ENCODE results near the gene ALG1L2.
"Not testable (repeated sequence)": the region's sequence is repeated elsewhere in the genome, so short reads cannot be mapped to it uniquely, and the experiment has no call there.

ALG1L2 gene

GRCh38 chr3:130111185-130111864 is 29.7 kb downstream of the ALG1L2 start:
- peak overlapping the region; percentile 78 for H3K4me3 ChIP-seq (ENCODE audit: low read depth, low read length)
- TF ChIP-seq CTCF (conservative IDR thresholded peaks at IDR 0.05; ENCODE audit: low read depth, low read length), result no peak
- peak; percentile 99 for DNase-seq (ENCODE audit: low read depth)

GRCh38 chr3:130111865-130112747 is 30.5 kb downstream of the ALG1L2 start:
- peak; percentile 97 for DNase-seq (ENCODE audit: low read depth)

DNA sequence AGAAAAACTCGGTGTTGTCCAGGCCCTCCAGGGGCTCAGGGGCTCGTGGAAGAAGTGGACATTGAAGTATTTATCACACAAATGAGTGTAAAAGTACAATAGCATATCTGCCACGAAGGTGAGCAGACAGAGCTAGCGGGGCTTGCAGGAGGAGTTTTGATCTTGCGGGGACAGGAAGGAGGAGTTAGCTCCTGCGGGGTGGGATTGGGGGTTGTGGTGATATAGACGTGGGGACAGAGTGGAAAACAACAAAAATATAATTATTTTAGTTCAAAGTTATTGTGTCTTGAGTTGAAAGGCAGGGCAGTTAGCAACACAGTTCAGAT is 31.1 kb downstream of the ALG1L2 start:
- peak overlapping the region; percentile 60 for H3K4me3 ChIP-seq (ENCODE audit: low read depth, low read length)
- not testable (repeated sequence) for DNase-seq (ENCODE audit: low read depth)

More at GRCh38 chr3:130111865-130112747, 30.5 kb downstream of the ALG1L2 start:
- peak overlapping the region; percentile 60 for H3K4me3 ChIP-seq (ENCODE audit: low read depth, low read length)

DNA sequence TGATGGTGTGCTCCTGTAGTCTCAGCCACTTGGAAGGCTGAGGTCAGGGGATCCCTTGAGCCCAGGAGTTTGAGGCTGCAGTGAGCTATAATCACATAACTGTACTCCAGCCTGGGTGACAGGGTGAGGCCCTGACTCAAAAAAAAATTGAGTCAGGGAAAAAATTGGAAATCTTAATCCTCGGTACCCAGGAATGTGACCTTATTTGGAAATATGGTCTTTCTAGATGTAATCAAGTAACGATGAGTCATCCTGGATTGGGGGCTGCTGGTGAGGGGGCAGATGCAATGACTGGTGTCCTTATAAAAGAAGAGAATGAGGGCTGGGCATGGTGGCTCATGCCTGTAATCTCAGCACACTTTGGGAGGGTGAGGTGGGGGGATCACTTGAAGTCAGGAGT is 33.8 kb downstream of the ALG1L2 start:
- DNase-seq (ENCODE audit: low read depth); H3K4me3 ChIP-seq (ENCODE audit: low read depth, low read length): not testable (repeated sequence)

- TF ChIP-seq CTCF (conservative IDR thresholded peaks at IDR 0.05; ENCODE audit: low read depth, low read length), result no peak
- no peak for DNase-seq (ENCODE audit: low read depth)
- no peak overlapping the region for H3K4me3 ChIP-seq (ENCODE audit: low read depth, low read length)
Measured at GRCh38 chr3:130117933-130118332, 36.3 kb downstream of the ALG1L2 start.

- DNase-seq (ENCODE audit: low read depth), result peak; percentile 58
Measured at GRCh38 chr3:130119824-130120223, 38.2 kb downstream of the ALG1L2 start.

DNA sequence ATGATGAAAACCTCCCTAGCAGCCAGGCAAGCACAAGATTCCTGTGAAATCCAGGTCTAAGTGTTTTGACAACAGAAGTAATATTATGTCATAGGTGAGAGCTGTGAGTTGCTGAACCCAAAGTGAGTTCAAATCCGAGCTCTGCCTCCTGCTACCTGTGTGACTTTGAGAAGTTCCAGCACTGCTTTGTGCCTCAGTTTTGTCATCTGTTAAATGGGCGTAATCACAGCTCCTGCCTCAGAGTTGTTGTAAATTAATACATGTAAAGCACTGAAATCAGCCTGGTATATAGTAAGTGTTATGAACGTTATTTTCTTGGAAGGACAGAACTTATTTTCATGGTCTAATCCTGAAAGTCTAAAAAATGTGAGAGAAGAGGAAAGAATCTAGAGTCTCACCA is 38.7 kb downstream of the ALG1L2 start:
- not testable (repeated sequence) for DNase-seq (ENCODE audit: low read depth); H3K4me3 ChIP-seq (ENCODE audit: low read depth, low read length)

More at GRCh38 chr3:130119824-130120223, 38.2 kb downstream of the ALG1L2 start:
- H3K4me3 ChIP-seq (ENCODE audit: low read depth, low read length), result not testable (repeated sequence)

DNA sequence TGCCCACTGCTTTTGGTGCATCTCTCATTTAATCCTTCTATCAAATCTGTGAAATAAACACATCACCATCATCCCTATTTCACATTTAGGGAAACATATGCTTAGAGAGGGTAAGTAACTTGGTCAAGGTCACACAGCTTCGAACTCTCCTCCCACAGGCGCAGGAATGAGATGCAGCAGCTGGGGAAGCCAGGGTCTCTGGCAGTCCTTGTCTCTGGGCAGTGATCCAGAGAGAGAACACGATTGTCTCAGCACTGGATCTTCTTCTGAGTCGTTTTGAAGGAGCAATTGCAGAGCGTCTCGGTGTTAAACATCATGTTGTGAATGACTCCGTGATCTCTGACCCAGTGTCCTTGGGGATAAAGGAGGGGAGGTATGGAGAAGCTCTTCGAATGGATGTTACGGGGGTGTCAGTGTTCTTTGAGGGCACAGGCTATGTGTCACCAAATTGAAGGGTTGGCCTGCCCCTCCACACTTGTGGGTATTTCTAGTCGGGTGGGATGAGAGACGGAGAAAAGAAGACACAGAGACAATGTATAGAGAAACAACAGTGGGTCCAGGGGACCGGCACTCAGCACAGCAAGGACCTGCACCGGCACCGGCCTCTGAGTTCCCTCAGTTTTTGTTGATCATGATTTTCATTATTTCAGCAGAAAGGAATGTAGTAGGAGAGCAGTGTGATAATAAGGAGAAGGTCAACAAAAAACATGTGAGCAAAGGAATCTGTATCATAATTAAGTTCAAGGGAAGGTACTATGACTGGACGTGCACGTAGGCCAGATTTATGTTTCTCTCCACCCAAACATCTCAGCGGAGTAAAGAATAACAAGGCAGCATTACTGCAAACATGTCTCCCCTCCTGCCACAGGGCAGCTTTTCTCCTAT is 41.5 kb downstream of the ALG1L2 start:
- peak; percentile 55 for DNase-seq (ENCODE audit: low read depth)
- H3K4me3 ChIP-seq (ENCODE audit: low read depth, low read length), result not testable (repeated sequence)

- not testable (repeated sequence) for H3K4me3 ChIP-seq (ENCODE audit: low read depth, low read length); DNase-seq (ENCODE audit: low read depth)
Measured at GRCh38 chr3:130125406-130125805, 43.8 kb downstream of the ALG1L2 start.

DNA sequence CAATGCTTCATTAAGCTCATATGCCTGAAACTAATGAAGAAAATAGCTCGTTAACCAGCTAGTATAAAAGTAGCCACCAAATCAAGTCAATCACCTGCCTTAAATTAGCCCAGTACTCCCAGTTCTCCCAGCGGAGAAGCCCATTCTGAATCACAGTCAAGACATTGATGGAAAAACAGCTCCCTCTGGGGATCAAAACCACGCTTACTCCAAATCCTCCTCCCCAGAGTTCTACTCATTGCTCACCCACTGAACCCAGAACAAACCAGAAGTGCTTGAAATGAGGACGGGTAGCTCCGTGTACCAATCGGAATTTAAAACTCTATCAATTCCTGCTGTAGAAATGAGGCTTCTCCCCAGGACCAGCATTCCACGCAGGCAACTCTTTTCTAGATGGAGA is 54.7 kb downstream of the ALG1L2 start:
- peak; percentile 16 for DNase-seq (ENCODE audit: low read depth)
- TF ChIP-seq CTCF (conservative IDR thresholded peaks at IDR 0.05; ENCODE audit: low read depth, low read length), result peak; percentile 16
- not testable (repeated sequence) for H3K4me3 ChIP-seq (ENCODE audit: low read depth, low read length)

DNA sequence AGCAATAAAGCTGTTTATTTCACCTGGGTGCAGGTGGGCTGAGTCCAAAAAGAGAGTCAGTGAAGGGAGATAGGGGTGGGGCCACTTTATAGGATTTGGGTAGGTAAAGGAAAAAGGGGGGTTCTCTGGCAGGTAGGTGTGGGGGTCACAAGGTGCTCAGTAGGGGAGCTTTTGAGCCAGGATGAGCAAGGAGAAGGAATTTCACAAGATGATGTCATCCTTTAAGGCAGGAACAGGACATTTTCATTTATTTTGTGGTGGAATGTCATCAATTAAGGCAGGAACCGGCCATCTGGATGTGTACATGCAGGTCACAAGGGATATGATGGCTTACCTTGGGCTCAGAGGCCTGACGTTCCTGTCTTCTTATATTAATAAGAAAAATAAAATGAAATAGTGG is 56.1 kb downstream of the ALG1L2 start:
- not testable (repeated sequence) for H3K4me3 ChIP-seq (ENCODE audit: low read depth, low read length); DNase-seq (ENCODE audit: low read depth)

GRCh38 chr3:130138992-130139391 is 57.4 kb downstream of the ALG1L2 start:
- H3K4me3 ChIP-seq (ENCODE audit: low read depth, low read length); DNase-seq (ENCODE audit: low read depth): not testable (repeated sequence)

GRCh38 chr3:130140756-130141155 is 59.1 kb downstream of the ALG1L2 start:
- H3K4me3 ChIP-seq (ENCODE audit: low read depth, low read length), result not testable (repeated sequence)

More at GRCh38 chr3:130140756-130141155, 59.1 kb downstream of the ALG1L2 start:
- peak; percentile 56 for DNase-seq (ENCODE audit: low read depth)

Data from choroid plexus epithelial cell (primary cell).